ENCODE results near the gene MADCAM1. TPM values are rescaled to one million over a fixed set of nuclear protein-coding genes. Genes with fewer than 3 reads are reported as not detected.
"Not testable (repeated sequence)": the region's sequence is repeated elsewhere in the genome, so short reads cannot be mapped to it uniquely, and the experiment has no call there.

Gene MADCAM1
- total RNA-seq (1 to 10 TPM in 3 of 5 donors, under 1 TPM in 2; 0.40 to 1.6 (median 1.4) TPM), total RNA-seq (0 to 1.3 (median 0.36) reads per million in 29 experiments)
- 0.29 TPM for total RNA-seq (2013)

- Histone ChIP-seq H3K27me3 (replicated peaks in 1 of 2; ENCODE audit: control insufficient read depth in 2 of 2, extremely low read depth in 1 of 2, insufficient read depth in 2 of 2, low read length in 1 of 2) (peaks cover 4 to 46% of the 10 kb centered on the region in 2 experiments), H3K4me1 (ENCODE audit: control insufficient read depth in 1 of 2, extremely low read depth in 1 of 2, insufficient read depth in 2 of 2, low read length in 2 of 2) (peaks cover 0 to 25% of the 10 kb centered on the region in 2 experiments), H3K4me3 (ENCODE audit: control insufficient read depth in 1 of 2, extremely low read depth in 1 of 2, low read length in 1 of 2) (no peak within 1 kb of the TSS), H3K27ac (ENCODE audit: low read length) (no peak within 1 kb of the TSS), H3K9me3 (no peaks in the 10 kb centered on the region), H3K36me3 (ENCODE audit: control insufficient read depth in 2 of 2, extremely low read depth in 1 of 2, insufficient read depth in 1 of 2, low read length in 1 of 2) (no peaks in the 10 kb centered on the region)
- ChIA-PET CTCF (interaction anchor here in 1 of 2 donors (1.0 to 1.3 kb wide), 2 partner anchors 8 to 11 kb away, joined by 3 read pairs; no protein-coding TSS in a partner anchor), POLR2A (no interaction called here)
- no peaks in the 10 kb centered on the region for H3K9me3 Mint-ChIP-seq
- no peak within 1 kb of the TSS for H3K27ac Mint-ChIP-seq
- no peak for DNase-seq
- ATAC-seq (replicated peaks in 1 of 4) = no peak
- H3K4me3 Mint-ChIP-seq = peak within 1 kb of the TSS in 1 of 3 donors; percentile 13
- H3K36me3 Mint-ChIP-seq = peaks cover 3% of the 10 kb centered on the region
- H3K27me3 Mint-ChIP-seq = peaks cover 11 to 16% of the 10 kb centered on the region in 2 donors
- H3K4me1 Mint-ChIP-seq = peaks cover 6 to 17% (median 15%) of the 10 kb centered on the region in 3 donors
- 18% methylated on average over 31 of the region's 33 CpGs for WGBS (ENCODE audit: insufficient coverage)
Measured at GRCh38 chr19:496112-496665, at the start of gene MADCAM1. Gene MADCAM1 (plus strand): TSS chr19:496486. CDS start chr19:496500, 14 bp downstream.

DNA sequence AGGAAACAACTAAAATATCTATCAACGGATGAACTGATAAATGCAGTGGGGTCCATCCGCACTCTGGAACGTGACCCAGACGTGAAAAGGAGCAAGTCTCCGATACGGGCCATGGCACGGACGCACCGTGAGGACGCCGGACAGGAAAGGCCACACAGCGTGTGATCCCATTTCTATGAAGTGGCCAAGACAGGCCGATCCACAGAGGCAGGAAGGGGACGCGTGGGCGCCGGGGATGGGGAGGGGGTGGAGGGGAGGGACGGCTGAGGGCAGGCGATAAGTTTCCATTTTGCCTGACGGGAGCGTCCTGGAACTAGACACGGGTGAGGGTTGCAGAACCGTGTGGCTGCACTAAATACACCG, 49.2 kb upstream of the MADCAM1 start:
- H3K4me3 ChIP-seq (ENCODE audit: control insufficient read depth in 1 of 2, extremely low read depth in 1 of 2, low read length in 1 of 2) = no peak overlapping the region
- Mint-ChIP-seq H3K4me1 (no peaks in the 10 kb centered on the region), H3K27ac (no peak overlapping the region), H3K9me3 (peaks cover 0 to under 1% (median 0%) of the 10 kb centered on the region in 3 donors), H3K4me3 (no peak overlapping the region), H3K36me3 (no peaks in the 10 kb centered on the region), H3K27me3 (peaks cover 2 to 3% of the 10 kb centered on the region in 2 donors)
- ATAC-seq (replicated peaks in 1 of 4) (no peak), DNase-seq (no peak)
- H3K27ac ChIP-seq (ENCODE audit: low read length) = no peak overlapping the region
- H3K27me3 ChIP-seq (replicated peaks in 1 of 2; ENCODE audit: control insufficient read depth in 2 of 2, extremely low read depth in 1 of 2, insufficient read depth in 2 of 2, low read length in 1 of 2) = peaks cover 0 to 16% of the 10 kb centered on the region in 2 experiments
- POLR2A ChIA-PET = no interaction called here
- no peaks in the 10 kb centered on the region for H3K9me3 ChIP-seq
- WGBS (ENCODE audit: insufficient coverage) = 89% methylated on average over 24 of the region's 24 CpGs
- H3K36me3 ChIP-seq (ENCODE audit: control insufficient read depth in 2 of 2, extremely low read depth in 1 of 2, insufficient read depth in 1 of 2, low read length in 1 of 2) = no peaks in the 10 kb centered on the region
- CTCF ChIA-PET = no interaction called here
- H3K4me1 ChIP-seq (ENCODE audit: control insufficient read depth in 1 of 2, extremely low read depth in 1 of 2, insufficient read depth in 2 of 2, low read length in 2 of 2) = no peaks in the 10 kb centered on the region

DNA sequence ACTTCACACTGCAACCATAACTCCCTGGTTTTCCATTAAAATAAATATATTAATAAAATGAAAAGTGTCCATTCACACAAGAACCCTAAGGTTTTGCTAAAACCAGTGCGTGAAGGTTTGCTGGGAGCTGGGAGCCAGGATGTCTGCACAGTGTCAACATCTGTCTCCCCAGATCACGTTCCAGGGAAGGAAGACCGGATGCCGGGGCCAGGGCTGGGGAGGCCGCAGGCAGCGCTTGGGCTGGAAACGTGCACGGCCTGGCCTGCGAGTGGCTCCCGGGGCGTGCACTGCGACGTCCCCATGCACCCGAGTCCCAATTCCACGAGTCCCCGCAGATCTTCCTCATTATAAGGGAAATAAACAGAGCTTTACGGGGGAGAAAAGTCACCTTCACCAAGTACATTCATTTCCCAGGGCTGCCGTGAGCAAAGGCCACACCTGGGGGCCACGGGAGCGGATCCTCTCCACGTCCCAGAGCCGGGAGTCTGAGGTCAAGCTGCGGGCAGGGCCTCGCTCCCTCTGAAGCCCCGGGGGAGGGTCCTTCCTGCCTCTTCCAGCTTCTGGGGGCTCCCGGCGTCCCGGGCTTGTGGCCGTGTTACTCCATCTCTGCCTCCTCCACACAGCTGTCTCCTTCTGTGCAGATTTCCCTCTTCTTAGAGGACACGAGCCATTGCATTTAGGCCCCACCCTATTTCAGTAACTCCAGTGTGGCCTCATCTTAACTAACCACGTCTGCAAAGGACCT, 48.3 kb upstream of the MADCAM1 start:
- no peaks in the 10 kb centered on the region for H3K4me1 ChIP-seq (ENCODE audit: control insufficient read depth in 1 of 2, extremely low read depth in 1 of 2, insufficient read depth in 2 of 2, low read length in 2 of 2)
- H3K27me3 Mint-ChIP-seq = peaks cover 0 to 2% of the 10 kb centered on the region in 2 donors
- ATAC-seq (replicated peaks in 1 of 4) (no peak), DNase-seq (no peak)
- WGBS (ENCODE audit: insufficient coverage) = 43% methylated on average over 23 of the region's 31 CpGs
- no peaks in the 10 kb centered on the region for H3K4me1 Mint-ChIP-seq
- H3K9me3 ChIP-seq = no peaks in the 10 kb centered on the region
- H3K36me3 ChIP-seq (ENCODE audit: control insufficient read depth in 2 of 2, extremely low read depth in 1 of 2, insufficient read depth in 1 of 2, low read length in 1 of 2) = no peaks in the 10 kb centered on the region
- POLR2A ChIA-PET = no interaction called here
- no peaks in the 10 kb centered on the region for H3K9me3 Mint-ChIP-seq
- no peak overlapping the region for H3K4me3 Mint-ChIP-seq
- H3K27ac ChIP-seq (ENCODE audit: low read length) = no peak overlapping the region
- H3K36me3 Mint-ChIP-seq = no peaks in the 10 kb centered on the region
- peaks cover 0 to 14% of the 10 kb centered on the region in 2 experiments for H3K27me3 ChIP-seq (replicated peaks in 1 of 2; ENCODE audit: control insufficient read depth in 2 of 2, extremely low read depth in 1 of 2, insufficient read depth in 2 of 2, low read length in 1 of 2)
- H3K27ac Mint-ChIP-seq = no peak overlapping the region
- no peak overlapping the region for H3K4me3 ChIP-seq (ENCODE audit: control insufficient read depth in 1 of 2, extremely low read depth in 1 of 2, low read length in 1 of 2)
- CTCF ChIA-PET = no interaction called here

GRCh38 chr19:449916-450315, 46.4 kb upstream of the MADCAM1 start:
- ChIA-PET POLR2A (no interaction called here), CTCF (no interaction called here)
- Histone ChIP-seq H3K36me3 (ENCODE audit: control insufficient read depth in 2 of 2, extremely low read depth in 1 of 2, insufficient read depth in 1 of 2, low read length in 1 of 2) (no peaks in the 10 kb centered on the region), H3K9me3 (no peaks in the 10 kb centered on the region), H3K27ac (ENCODE audit: low read length) (no peak overlapping the region), H3K27me3 (replicated peaks in 1 of 2; ENCODE audit: control insufficient read depth in 2 of 2, extremely low read depth in 1 of 2, insufficient read depth in 2 of 2, low read length in 1 of 2) (peaks cover 0 to 11% of the 10 kb centered on the region in 2 experiments), H3K4me1 (ENCODE audit: control insufficient read depth in 1 of 2, extremely low read depth in 1 of 2, insufficient read depth in 2 of 2, low read length in 2 of 2) (no peaks in the 10 kb centered on the region), H3K4me3 (ENCODE audit: control insufficient read depth in 1 of 2, extremely low read depth in 1 of 2, low read length in 1 of 2) (no peak overlapping the region)
- DNase-seq (no peak), ATAC-seq (replicated peaks in 1 of 4) (no peak)
- Mint-ChIP-seq H3K4me3 (no peak overlapping the region), H3K27ac (no peak overlapping the region), H3K36me3 (no peaks in the 10 kb centered on the region), H3K27me3 (no peaks in the 10 kb centered on the region), H3K9me3 (no peaks in the 10 kb centered on the region), H3K4me1 (no peaks in the 10 kb centered on the region)
- 90% methylated on average over 16 of the region's 20 CpGs for WGBS (ENCODE audit: insufficient coverage)

- POLR2A ChIA-PET; CTCF ChIA-PET; H3K27ac ChIP-seq (ENCODE audit: low read length); H3K27me3 Mint-ChIP-seq; H3K9me3 Mint-ChIP-seq; H3K4me3 Mint-ChIP-seq; H3K4me3 ChIP-seq (ENCODE audit: control insufficient read depth in 1 of 2, extremely low read depth in 1 of 2, low read length in 1 of 2); H3K9me3 ChIP-seq; H3K36me3 Mint-ChIP-seq; H3K36me3 ChIP-seq (ENCODE audit: control insufficient read depth in 2 of 2, extremely low read depth in 1 of 2, insufficient read depth in 1 of 2, low read length in 1 of 2); H3K4me1 ChIP-seq (ENCODE audit: control insufficient read depth in 1 of 2, extremely low read depth in 1 of 2, insufficient read depth in 2 of 2, low read length in 2 of 2); ATAC-seq (replicated peaks in 1 of 4); H3K4me1 Mint-ChIP-seq; H3K27ac Mint-ChIP-seq; DNase-seq: not testable (repeated sequence)
- 96% methylated on average over 27 of the region's 33 CpGs for WGBS (ENCODE audit: insufficient coverage)
- peaks cover 0 to 17% of the 10 kb centered on the region in 2 experiments for H3K27me3 ChIP-seq (replicated peaks in 1 of 2; ENCODE audit: control insufficient read depth in 2 of 2, extremely low read depth in 1 of 2, insufficient read depth in 2 of 2, low read length in 1 of 2)
Measured at GRCh38 chr19:450912-451481, 45.3 kb upstream of the MADCAM1 start.

DNA sequence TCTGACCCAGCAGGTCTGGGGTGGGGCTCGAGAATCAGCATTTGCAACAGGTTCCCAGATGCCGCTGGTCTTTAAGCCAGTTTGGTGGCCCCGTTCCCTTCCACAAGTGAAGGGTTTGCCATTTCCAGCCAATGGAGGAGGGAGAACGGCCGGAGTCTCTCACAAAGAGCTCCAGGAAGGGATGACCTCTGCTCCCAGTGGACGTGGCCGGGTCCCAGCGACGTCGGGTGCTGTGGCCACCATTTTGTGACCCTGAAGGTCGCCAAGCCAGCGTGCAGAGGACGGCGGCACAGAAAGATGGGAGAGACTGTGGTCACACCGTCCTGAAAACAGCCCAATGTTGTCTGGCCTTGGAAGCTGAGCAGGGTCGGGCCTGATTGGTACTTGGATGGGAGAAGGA, 43.5 kb upstream of the MADCAM1 start:
- Mint-ChIP-seq H3K9me3 (no peaks in the 10 kb centered on the region), H3K36me3 (no peaks in the 10 kb centered on the region), H3K4me1 (peaks cover 0 to 5% (median 0%) of the 10 kb centered on the region in 3 donors), H3K27me3 (peaks cover 0 to 9% of the 10 kb centered on the region in 2 donors), H3K27ac (no peak overlapping the region), H3K4me3 (no peak overlapping the region)
- peaks cover 0 to 23% of the 10 kb centered on the region in 2 experiments for H3K27me3 ChIP-seq (replicated peaks in 1 of 2; ENCODE audit: control insufficient read depth in 2 of 2, extremely low read depth in 1 of 2, insufficient read depth in 2 of 2, low read length in 1 of 2)
- no peak overlapping the region for H3K27ac ChIP-seq (ENCODE audit: low read length)
- H3K9me3 ChIP-seq = no peaks in the 10 kb centered on the region
- H3K4me1 ChIP-seq (ENCODE audit: control insufficient read depth in 1 of 2, extremely low read depth in 1 of 2, insufficient read depth in 2 of 2, low read length in 2 of 2) = no peaks in the 10 kb centered on the region
- ChIA-PET CTCF (no interaction called here), POLR2A (no interaction called here)
- ATAC-seq (replicated peaks in 1 of 4) (no peak), DNase-seq (no peak)
- 89% methylated on average over 15 of the region's 16 CpGs for WGBS (ENCODE audit: insufficient coverage)
- H3K4me3 ChIP-seq (ENCODE audit: control insufficient read depth in 1 of 2, extremely low read depth in 1 of 2, low read length in 1 of 2) = no peak overlapping the region
- no peaks in the 10 kb centered on the region for H3K36me3 ChIP-seq (ENCODE audit: control insufficient read depth in 2 of 2, extremely low read depth in 1 of 2, insufficient read depth in 1 of 2, low read length in 1 of 2)

All from T-cell (primary cell).